ENCODE results near the gene ASB3.

- no peak for TF ChIP-seq CTCF (IDR thresholded peaks at IDR 0.05)
- TF ChIP-seq POLR2A (IDR thresholded peaks at IDR 0.05): no peak
Observed at GRCh38 chr2:53660886-53661285, 125.9 kb downstream of the ASB3 start.

All from lower leg skin (tissue), 3 donors.